ENCODE data around the gene RPN1. TPM values are rescaled to one million over a fixed set of nuclear protein-coding genes. Genes with fewer than 3 reads are reported as not detected.

Gene RPN1
- total RNA-seq, 1 donor from 2014 or later: 192 TPM

DNA sequence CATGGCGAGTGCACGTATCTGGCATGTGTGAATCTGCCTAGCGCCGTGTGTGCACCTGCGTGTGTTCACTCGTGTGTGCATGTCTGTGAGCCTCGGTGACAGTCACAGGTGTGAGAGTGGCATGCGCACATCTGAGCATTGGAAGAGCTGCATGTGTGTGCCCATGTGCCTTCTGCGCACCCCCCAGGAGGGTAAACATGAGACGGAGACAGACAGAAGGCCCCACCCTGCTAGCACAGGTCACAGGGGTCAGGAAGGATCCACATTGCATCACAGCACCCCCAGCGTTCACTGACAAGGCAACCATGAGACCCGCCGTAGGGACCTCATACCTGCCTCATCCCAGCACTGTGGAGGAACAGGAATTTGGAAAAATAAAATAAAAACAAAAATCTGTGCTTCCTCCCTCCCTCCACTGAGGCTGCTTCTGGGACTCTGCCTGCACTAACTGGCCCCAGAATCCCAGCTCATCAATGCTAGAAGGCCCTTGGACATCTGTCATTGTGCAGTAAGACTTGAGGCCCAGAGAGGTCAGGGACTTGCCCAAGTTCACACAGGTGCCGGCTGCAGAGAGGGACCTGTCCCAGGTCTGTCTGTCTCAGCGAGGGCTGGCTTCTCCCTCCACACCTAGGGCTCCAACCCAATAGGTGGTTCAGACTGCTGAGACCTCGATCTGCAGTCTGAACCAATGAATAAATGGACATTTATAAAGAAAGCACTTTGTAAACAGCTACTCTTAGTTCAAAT lies 37.4 kb downstream of the RPN1 start:
- Mint-ChIP-seq H3K4me1 (ENCODE audit: unreplicated experiment) (no peaks in the 10 kb centered on the region), H3K36me3 (no peaks in the 10 kb centered on the region), H3K4me3 (no peak overlapping the region), H3K9me3 (no peaks in the 10 kb centered on the region), H3K27me3 (no peaks in the 10 kb centered on the region), H3K27ac (peak overlapping the region; percentile 66)
- TF ChIP-seq, protein P1, sequence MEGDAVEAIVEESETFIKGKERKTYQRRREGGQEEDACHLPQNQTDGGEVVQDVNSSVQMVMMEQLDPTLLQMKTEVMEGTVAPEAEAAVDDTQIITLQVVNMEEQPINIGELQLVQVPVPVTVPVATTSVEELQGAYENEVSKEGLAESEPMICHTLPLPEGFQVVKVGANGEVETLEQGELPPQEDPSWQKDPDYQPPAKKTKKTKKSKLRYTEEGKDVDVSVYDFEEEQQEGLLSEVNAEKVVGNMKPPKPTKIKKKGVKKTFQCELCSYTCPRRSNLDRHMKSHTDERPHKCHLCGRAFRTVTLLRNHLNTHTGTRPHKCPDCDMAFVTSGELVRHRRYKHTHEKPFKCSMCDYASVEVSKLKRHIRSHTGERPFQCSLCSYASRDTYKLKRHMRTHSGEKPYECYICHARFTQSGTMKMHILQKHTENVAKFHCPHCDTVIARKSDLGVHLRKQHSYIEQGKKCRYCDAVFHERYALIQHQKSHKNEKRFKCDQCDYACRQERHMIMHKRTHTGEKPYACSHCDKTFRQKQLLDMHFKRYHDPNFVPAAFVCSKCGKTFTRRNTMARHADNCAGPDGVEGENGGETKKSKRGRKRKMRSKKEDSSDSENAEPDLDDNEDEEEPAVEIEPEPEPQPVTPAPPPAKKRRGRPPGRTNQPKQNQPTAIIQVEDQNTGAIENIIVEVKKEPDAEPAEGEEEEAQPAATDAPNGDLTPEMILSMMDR (conservative IDR thresholded peaks at IDR 0.05): no peak
- DNase-seq (ENCODE audit: extremely low spot score, unreplicated experiment): no peak

- Mint-ChIP-seq H3K4me1 (ENCODE audit: unreplicated experiment) (no peaks in the 10 kb centered on the region), H3K27me3 (peaks cover 8% of the 10 kb centered on the region), H3K4me3 (no peak overlapping the region), H3K36me3 (no peaks in the 10 kb centered on the region), H3K9me3 (no peaks in the 10 kb centered on the region), H3K27ac (no peak overlapping the region)
- DNase-seq (ENCODE audit: extremely low spot score, unreplicated experiment): no peak
- TF ChIP-seq, protein P1 (conservative IDR thresholded peaks at IDR 0.05): no peak
Observed at GRCh38 chr3:128610451-128611070, 40.1 kb downstream of the RPN1 start.

- H3K27ac Mint-ChIP-seq: no peak overlapping the region
- TF ChIP-seq, protein P1 (conservative IDR thresholded peaks at IDR 0.05): no peak
- no peak overlapping the region for H3K4me3 Mint-ChIP-seq
- no peaks in the 10 kb centered on the region for H3K9me3 Mint-ChIP-seq
- peaks cover 8% of the 10 kb centered on the region for H3K27me3 Mint-ChIP-seq
- no peaks in the 10 kb centered on the region for H3K36me3 Mint-ChIP-seq
- no peak for DNase-seq (ENCODE audit: extremely low spot score, unreplicated experiment)
- H3K4me1 Mint-ChIP-seq (ENCODE audit: unreplicated experiment): no peaks in the 10 kb centered on the region
Observed at GRCh38 chr3:128609294-128609693, 41.3 kb downstream of the RPN1 start.

DNA sequence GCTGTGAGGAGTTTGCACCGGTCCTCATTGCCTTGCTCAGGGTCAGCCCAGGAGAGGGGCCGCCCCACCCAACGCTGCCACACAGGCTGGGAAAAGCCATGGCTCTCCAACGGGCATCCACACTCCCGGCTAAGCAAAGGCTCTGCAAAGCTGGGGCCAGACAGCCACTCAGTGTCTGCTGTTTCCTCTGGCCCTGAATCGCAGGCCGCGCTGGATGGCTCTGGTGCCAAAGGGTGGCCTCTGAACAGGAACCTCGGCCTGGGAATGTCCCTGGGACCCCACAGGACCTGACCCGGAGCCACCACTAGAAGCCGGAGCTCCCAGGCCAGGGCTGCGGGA lies 42.9 kb downstream of the RPN1 start:
- no peak for DNase-seq (ENCODE audit: extremely low spot score, unreplicated experiment)
- Mint-ChIP-seq H3K36me3 (no peaks in the 10 kb centered on the region), H3K4me3 (no peak overlapping the region), H3K27me3 (peaks cover 8% of the 10 kb centered on the region), H3K4me1 (ENCODE audit: unreplicated experiment) (no peaks in the 10 kb centered on the region), H3K9me3 (no peaks in the 10 kb centered on the region), H3K27ac (no peak overlapping the region)
- TF ChIP-seq, protein P1 (conservative IDR thresholded peaks at IDR 0.05): no peak

DNA sequence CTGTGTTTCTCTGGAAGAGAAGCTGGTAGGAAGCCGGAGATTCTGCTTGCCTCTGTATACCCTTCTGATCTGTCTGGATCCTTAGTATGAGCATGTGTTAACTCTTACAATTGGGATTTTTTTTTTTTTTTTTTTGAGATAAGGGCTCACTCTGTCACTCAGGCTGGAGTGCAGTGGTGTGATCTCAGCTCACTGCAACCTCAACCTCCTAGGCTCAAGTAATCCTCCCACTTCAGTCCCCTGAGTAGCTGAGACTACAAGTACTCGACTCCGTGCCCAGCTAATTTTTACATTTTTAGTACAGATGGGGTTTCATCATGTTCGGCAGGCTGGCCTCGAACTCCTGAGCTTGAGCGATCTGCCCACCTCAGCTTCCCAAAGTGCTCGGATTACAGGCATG lies 44.5 kb downstream of the RPN1 start:
- TF ChIP-seq, protein P1 (conservative IDR thresholded peaks at IDR 0.05): no peak
- H3K36me3 Mint-ChIP-seq: no peaks in the 10 kb centered on the region
- no peak for DNase-seq (ENCODE audit: extremely low spot score, unreplicated experiment)
- peaks cover 8% of the 10 kb centered on the region for H3K27me3 Mint-ChIP-seq
- H3K4me1 Mint-ChIP-seq (ENCODE audit: unreplicated experiment): no peaks in the 10 kb centered on the region
- H3K27ac Mint-ChIP-seq: no peak overlapping the region
- no peak overlapping the region for H3K4me3 Mint-ChIP-seq
- no peaks in the 10 kb centered on the region for H3K9me3 Mint-ChIP-seq

Data from type B pancreatic cell (in vitro differentiated cells).